DMS53 (cell line): ENCODE results near the gene NUDT9.
A peak's percentile ranks its signal among the peaks of the same experiment; 100 is the strongest.
"Not testable (repeated sequence)": the region's sequence is repeated elsewhere in the genome, so short reads cannot be mapped to it uniquely, and the experiment has no call there.

ENCODE experiments used
- DNase-seq: peaks from one replicate; lab custom pipeline; 2025; lab: John Stamatoyannopoulos, UW

NUDT9 gene, protein sequence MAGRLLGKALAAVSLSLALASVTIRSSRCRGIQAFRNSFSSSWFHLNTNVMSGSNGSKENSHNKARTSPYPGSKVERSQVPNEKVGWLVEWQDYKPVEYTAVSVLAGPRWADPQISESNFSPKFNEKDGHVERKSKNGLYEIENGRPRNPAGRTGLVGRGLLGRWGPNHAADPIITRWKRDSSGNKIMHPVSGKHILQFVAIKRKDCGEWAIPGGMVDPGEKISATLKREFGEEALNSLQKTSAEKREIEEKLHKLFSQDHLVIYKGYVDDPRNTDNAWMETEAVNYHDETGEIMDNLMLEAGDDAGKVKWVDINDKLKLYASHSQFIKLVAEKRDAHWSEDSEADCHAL

DNA sequence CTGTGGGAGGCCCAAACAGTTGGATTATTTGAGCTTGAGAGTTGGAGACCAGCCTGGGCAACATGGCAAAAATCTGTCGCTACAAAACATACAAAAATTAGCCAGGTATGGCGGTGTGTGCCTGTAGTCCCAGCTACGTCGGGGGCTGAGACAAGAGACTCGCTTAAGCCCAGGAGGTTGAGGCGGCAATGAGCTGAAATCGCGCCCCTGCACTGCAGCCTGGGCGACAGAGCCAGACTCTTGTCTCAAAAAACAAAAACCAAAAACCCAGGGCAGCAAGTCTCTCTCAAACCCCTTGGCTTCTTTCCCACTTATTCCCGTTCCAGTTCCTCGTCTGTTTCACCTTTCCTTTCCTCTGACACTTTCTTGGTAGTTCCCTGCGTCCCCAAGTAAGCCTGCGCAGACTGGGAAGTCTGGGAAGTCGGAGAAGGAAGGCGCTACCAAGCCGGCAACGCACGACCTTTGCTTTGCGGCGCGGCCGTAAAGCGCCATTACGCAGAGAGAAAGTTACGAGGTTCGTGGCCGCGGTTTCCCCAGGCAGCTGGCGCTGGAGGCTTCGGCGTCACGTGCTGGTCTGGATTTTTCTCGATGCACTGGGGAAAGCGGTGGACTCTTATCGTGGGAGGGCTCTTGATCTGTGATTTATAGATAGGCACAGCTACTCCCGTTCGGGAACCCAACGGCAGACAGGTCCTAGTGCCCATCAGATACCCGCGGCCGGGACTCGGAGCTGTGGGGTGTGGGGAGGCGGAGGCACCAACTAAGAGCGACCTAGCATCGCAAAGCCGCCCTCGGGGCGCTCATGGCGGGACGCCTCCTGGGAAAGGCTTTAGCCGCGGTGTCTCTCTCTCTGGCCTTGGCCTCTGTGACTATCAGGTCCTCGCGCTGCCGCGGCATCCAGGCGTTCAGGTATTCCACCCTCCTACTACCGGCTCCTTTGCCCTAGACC is at the start of gene NUDT9:
Gene NUDT9 (plus strand): TSS at position 470 of the 949 bp plus-strand sequence. CDS start 333 bp downstream, at position 803.
- DNase-seq: peak; percentile 93

DNA sequence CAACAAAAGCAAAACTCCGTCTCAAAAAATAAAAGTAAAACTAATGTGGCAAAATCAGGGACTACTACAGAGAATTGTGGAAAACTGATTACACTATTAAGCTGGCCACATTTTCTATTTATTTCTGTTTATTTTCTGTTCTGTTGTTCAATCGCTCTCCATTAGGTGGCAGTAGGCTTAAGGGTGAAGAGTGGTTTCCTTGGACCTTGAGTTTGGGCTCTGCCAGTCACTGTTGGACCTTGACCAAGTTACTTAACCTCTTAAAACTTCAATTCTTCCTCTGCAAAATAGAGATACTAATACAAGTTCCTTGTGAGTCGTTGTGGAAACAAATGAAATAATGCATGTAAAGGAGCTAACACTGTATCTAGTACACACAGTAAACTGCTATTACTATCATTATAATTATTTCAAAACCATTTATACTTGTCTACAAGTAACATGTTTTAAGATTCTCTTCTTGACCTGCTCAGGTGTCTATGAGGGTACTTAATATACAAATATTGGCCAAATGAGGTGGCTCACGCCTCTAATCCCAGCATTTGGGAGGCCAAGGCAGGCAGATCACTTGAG is 46.6 kb upstream of the NUDT9 start:
- DNase-seq: peak; percentile 57

DNA sequence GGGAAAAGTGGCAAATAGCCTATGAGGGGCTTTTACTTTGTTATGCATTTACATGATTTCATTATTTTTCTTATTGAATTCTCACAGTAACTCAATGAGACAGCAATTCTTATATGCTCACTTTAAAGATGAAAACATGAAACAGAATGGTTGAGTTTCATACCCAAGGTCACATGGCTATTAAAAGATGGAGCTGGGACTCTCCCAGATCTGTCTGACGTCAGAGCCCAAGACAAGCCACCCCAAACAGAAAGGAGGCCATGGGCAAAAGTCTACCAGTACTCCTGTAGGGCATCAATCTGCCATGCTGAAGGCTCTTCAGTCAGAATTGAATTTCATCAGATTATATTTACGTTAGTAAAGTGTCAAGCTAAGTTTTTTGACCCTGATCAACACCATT is 44.6 kb upstream of the NUDT9 start:
- DNase-seq: no peak

DNA sequence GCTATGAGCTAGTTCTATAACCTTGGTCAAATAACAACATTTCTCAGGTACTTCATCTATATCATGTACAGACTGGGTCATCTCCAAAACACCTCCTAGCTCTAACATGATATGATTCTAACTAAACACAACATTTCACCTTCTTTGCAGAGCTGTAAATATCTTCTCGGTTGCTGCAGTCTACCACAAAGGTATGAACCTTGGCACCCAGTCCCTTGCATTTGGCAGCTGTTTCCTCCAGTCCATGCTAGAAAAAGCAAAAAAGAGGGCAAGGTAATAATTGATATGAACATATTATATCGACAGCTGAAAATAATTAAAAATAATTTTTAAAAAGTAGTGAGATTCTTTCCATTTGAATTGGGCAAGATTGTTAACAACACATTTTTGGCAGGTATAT is 40.3 kb upstream of the NUDT9 start:
- no peak for DNase-seq

DNA sequence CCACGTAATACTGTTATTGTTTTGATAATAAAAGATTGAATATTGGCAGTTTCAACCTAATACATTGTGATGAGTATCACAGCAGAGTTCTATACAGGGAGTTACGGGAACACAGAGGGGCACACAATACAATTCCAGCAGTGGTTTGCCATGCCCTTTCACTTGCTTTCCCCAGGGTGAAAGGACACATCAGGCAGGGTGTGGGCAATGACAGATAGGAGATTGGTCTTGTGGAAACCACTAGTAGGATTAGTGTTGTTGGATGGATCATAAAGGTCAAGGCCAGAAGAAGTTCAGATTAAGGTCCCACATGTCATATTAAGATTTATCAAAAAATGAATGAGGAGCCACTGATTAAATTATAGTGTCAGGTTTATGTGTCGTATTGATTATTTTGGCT is 39.4 kb upstream of the NUDT9 start:
- no peak for DNase-seq

DNA sequence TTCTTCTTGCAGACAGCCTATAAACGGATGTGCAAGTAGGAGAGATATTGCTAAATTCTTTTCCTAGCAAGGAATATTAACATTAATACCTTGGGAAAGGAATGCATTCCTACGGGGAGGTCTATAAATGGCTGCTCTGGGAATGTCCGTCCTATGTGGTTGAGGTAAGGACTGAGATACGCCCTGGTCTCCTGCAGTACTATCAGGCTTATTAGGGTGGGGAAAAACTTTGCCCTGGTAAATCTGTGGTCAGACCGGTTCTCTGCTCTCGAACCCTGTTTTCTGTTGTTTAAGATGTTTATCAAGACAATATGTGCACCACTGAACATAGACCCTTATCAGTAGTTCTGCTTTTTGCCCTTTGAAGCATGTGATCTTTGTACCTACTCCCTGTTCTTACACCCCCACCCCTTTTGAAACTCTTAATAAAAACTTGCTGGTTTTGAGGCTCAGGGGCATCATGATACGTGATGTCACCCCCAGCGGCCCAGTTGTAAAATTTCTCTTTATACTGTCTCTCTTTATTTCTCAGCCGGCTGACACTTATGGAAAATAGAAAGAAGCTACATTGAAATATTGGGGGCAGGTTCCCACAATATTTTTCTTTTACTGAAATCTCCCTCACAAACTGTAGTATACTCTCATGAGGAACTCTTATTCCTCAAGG is 37.8 kb upstream of the NUDT9 start:
- DNase-seq: not testable (repeated sequence)

DNA sequence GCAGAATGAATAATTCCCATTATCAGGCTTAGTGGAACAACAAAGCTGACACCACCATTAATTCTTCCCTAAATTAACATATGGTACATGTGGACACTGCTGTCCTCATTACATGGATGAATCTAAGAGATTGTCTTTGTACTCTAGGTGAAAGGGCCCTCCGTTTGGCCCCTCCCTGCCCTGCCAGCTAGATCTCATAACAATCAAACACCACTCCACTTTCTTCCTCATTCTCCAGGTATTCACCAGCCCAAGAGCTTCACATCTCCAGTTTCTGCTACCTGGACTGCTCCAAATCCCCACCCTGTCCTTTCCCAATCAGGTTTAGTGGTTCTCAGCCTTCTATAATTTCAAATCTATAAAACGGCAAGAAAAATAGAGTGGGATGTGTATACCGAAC is 35.1 kb upstream of the NUDT9 start:
- DNase-seq: no peak

DNA sequence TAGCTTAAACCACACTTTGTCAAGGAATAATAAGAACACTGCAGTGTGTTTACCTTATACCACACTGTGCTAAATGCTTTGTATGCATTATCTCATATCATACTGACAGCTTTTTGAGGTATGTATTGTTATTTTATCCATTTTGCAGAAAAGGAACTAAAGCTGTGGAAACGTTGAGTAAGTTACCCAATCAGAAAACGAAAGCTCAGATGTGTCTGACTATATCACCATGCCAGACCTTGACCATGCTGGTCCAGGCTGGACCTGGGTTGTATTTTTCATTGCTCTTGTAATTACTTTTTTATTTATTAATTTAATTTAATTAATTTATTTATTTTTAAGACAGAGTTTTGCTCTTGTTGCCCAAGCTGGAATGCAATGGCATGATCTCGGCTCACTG is 33.5 kb upstream of the NUDT9 start:
- DNase-seq: no peak

DNA sequence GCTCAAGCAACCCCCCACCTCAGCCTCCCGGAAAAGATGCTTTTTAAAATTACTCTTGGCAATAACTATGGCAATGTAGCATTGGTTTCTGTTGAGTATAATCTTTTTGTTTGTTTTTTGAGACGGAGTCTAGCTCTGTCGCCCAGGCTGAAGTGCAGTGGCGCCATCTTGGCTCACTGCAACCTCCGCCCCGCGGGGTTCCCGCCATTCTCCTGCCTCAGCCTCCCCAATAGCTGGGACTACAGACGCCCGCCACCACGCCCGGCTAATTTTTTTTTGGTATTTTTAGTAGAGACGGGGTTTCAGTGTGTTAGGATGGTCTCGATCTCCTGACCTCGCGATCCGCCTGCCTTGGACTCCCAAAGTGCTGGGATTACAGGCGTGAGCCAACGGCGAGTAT is 32.3 kb upstream of the NUDT9 start:
- peak; percentile 16 for DNase-seq

DNA sequence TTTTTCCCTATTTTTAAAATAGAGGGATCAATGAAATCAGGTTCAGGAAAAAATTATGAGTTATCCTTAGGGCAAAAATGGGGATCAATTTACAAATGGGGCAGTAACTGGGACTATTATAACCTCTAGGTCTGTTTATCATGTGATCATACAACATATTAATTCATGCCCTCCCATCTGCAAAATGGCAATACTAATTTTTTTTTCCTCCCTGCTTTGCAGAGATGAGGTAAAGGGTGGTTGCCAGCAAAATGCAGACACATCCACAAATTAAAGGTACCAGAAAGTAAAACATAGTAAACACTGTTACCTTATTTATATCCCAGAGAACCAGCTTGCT is 31.9 kb upstream of the NUDT9 start:
- peak; percentile 64 for DNase-seq

DNA sequence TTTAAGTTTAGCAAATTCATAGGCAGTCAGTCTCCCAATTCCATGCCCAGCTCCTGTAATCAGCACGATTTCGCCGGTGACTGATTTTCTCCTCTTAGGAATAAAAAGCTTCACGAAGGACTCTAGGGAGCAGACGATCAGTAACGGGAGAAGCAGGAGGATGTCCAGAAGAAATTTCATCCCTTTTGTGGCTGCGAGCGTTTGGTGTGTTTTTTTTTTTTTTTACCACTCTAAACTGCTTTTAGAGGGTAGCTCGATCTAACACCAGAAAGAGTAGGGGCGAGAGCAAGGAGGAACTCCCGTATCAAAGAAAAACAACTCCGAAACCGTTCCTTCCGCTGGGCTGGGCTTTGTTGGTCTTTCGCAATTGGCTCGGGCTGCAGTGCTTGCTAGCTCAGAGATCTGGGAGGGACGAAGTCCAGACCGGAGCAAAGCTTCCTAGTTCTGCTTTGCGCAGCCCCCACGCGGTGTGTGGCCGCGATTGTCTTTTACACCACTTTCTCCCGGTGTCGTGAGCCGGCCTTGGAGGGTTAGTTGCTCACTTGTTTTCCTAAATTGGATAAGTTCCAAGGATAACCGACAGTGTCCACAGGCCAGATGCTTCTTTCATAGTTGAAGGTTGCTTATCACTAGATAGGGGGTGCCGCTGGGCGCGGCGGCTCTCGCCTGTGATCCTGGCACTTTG is 31.3 kb upstream of the NUDT9 start, which contains the start of gene HSD17B11:
Gene HSD17B11 (minus strand): TSS at position 298 of the 685 bp plus-strand sequence. CDS start 118 bp downstream, at position 180.
- peak; percentile 92 for DNase-seq

DNA sequence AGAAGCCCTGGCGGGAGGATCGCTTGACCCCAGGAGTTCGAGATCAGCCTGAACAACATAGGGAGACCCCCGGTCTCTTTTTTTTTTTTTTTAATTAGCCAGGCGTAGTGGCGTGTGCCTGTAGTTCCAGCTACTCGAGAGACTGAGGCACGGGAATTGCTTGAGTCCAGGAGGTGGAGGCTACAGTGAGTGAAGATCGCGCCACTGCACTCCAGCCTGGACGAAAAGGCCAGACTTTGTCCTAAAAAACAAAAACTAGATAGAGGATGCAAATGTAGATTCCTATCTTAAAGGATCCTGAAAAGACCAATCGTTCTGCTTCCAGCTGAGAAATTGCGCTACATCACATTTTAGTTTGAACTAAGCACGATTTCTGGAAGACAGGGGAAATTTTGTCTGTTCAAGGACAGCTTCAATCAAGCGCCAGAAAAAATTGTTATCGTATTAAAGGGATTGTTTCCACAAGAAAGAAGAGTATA is 30.8 kb upstream of the NUDT9 start:
- DNase-seq: no peak

DNA sequence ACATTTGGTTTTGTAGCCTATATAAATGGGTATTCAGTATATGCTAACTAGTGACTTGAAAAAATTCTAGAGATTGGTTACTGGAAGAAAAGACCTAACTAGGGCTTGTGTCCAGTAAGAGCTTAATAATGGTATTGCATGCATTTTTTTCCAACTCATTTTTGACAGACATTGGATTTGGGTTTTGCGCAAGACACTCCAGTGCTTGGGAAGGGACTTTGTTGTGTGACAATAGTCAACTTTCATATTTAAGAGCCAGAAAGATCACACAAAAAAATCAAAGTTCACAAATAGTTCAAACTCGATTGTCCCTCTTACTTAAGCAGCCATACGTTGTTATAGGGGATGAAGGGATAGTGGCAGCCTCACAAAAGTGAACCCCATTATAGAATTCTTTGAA is 30.2 kb upstream of the NUDT9 start:
- DNase-seq: no peak

DNA sequence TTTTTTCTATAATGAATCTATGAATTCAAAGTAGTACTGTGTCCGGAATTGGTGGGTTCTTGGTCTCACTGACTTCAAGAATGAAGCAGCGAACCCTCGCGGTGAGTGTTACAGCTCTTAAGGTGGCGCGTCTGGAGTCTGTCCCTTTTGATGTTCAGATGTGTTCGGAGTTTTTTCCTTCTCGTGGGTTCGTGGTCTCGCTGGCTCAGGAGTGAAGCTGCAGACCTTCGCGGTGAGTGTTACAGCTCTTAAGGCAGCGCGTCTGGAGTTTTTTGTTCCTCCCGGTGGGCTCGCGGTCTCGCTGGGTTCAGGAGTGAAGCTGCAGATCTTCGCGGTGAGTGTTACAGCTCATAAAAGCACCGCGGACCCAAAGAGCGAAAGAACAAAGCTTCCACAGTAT is 27.3 kb upstream of the NUDT9 start:
- not testable (repeated sequence) for DNase-seq

DNA sequence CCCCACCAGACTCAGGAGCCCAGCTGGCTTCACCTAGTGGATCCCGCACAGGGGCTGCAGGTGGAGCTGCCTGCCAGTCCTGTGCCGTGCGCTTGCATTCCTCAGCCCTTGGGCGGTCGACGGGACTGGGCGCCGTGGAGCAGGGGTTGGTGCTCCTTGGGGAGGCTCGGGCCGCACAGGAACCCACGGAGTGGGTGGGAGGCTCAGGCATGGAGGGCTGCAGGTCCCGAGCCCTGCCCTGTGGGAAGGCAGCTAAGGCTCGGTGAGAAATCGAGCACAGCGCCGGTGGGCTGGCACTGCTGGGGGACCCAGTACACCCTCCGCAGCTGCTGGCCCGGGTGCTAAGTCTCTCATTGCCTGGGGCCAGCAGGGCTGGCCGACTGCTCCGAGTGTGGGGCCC is 26.5 kb upstream of the NUDT9 start:
- DNase-seq: not testable (repeated sequence)

DNA sequence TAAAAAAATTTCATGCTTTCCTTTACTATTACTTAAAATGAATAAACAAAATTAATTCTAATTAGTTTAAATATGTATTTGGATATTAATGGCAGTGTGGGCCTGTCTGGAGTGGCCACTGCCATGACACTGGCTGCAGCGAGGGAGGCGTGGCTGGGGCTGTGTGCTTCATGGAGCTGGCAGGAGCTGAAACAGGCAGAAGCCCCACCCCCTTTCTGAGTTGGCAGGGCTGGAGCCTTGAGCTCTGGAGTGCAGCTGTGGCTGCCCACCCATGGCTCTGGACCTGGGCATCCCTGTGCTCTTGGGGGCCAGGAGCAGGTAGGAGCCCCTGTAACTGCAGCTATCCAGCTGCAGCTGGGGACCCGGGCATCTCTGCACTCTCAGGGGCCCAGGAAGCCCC is 23.2 kb upstream of the NUDT9 start:
- no peak for DNase-seq

DNA sequence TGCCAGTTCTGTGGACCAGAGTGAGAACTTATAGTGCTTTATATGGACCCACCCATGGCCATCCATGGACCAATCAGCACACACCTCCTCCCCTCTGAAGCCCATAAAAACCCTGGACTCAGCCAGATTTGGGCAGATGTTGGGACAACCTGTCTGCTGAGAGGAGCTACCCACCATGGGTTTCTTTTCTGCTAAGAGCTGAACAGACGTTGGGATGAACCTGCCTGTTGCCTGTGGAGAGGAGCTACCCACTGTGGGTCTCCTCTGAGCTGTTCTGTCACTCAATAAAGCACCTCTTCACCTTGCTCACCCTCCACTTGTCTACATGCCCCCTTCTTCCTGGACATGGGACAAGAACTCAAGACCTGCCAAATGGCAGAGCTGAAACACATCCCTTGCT is 22.4 kb upstream of the NUDT9 start:
- DNase-seq: no peak

DNA sequence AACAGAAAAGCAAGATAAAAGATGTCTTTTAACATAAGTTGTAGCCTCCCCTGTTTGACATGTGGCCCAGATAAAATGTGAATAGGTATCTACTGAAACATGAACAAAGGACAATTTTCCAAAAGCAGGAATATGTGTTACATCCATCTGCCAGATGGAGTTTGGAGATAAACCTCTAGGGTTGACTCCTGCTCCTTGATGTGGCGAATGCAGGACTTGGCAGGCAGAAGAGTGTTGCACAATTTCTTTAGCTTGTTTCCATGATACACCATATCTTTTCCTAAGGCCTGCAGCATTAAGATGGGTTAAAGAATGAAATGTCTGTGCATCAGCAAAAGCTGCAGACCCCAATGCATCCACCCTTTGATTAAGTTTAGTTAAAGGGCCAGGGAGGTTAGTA is 18.6 kb upstream of the NUDT9 start:
- DNase-seq: not testable (repeated sequence)

DNA sequence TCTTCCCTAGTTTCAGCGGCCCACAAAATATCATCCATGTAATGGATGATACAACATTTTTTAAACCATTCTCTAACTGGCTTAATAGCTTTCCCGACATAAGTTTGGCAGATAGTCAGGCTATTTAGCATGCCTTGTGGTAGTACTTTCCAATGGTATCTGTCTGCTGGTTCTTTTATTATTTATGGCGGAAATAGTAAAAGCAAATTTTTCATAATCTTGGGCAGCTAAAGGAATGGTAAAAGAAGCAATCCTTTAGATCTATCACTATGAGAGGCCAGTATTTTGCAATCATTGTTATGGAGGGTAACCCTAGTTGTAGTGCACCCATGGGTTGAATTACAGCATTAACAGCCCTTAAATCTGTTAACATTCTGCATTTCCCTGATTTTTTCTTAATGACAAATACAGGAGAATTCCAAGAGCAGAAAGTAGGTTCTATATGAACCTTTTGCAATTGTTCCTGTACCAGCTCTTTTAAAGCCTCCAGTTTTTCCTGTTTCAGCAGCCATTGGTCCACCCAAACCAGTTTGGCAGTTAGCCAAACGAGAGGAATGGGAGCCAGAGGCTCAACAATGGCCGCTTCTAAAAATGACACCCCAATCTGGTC is 17.1 kb upstream of the NUDT9 start:
- no peak for DNase-seq

DNA sequence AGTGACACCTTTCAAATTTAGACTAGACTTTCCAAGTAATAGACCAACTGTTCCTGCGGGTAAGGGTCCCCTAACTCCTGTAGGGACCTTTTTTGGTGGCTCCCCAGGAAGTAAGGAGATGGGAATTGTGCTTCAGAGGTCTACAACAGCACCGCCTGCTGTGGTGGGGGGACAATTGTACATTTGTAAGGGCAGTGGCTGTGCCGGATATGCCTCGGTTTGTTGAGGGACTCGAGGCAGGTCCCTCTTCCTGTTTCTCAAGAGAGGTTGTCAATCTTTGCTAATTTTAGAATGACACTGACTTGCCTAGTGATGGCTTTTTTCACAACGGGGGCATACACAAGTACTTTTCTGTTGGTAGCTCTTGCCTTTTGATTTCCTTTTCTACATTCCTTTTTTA is 15.9 kb upstream of the NUDT9 start:
- DNase-seq: no peak

DNA sequence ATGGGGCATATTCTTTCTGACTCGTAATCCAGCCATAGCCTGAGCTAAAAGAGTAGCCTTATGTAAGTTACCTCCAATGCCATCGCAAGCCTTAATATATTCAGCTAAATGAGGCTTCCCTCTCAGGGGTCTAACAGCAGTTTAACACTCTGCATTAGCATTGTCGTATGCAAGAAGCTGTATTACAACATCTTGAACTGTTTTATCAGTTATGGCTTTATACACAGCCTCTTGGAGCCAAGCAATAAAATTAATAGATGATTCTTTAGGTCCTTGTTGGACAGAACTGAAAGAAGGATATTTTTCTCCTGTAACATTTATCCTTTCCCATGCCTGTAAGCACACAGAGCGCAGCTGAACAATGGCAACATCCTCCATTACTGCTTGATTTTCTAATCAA is 15.5 kb upstream of the NUDT9 start:
- DNase-seq: not testable (repeated sequence)
